GM12865 (cell line): Measurements from ENCODE around the gene SURF1.
"Not testable (repeated sequence)": the region's sequence is repeated elsewhere in the genome, so short reads cannot be mapped to it uniquely, and the experiment has no call there.

Source experiments
- DNase-seq: peaks from one replicate; pipeline ENCODE4 v3.0.0; 2010; ENCODE audit warnings: low read depth
- H3K4me3 ChIP-seq: 2 replicates; pipeline ENCODE4 v1.5.1; 2011; ENCODE audit warnings: mild to moderate bottlenecking, low read depth, low read length, control low read depth
- CTCF ChIP-seq: IDR thresholded peaks from 2 replicates; pipeline ENCODE4 v1.5.1; 2011; ENCODE audit warnings: low read length, control low read depth, low read depth, inconsistent platforms; ENCODE audit not compliant: insufficient read depth; ENCODE audit errors: missing control alignments

SURF1 gene

GRCh38 chr9:133400292-133400691, 44.0 kb upstream of the SURF1 start:
- no peak for DNase-seq
- TF ChIP-seq CTCF: no peak
- H3K4me3 ChIP-seq: no peak overlapping the region

GRCh38 chr9:133397895-133398294, 41.6 kb upstream of the SURF1 start:
- H3K4me3 ChIP-seq: no peak overlapping the region
- no peak for DNase-seq
- TF ChIP-seq CTCF: no peak

GRCh38 chr9:133397370-133397769, 41.1 kb upstream of the SURF1 start:
- H3K4me3 ChIP-seq: no peak overlapping the region
- DNase-seq: no peak
- no peak for TF ChIP-seq CTCF

DNA sequence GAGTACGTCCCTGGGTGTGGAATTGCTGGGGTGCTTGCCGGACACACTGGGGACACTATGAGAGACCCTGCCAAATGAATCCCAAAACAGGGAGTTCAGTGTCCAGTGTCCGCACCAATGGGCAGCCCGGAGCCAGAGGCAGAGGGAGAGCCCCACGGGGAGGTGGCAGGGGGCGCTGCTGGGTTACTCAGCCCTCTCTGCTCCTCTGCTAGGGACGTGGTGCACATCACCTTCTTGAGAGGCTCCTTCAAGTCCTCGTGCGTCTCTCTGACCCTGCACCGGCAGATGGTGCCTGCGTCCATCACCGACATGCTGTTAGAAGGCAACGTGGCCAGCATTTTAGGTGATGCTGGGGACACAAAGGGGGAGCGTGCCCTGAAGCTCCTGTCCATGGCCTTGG, 40.7 kb upstream of the SURF1 start:
- TF ChIP-seq CTCF: no peak
- DNase-seq: no peak
- H3K4me3 ChIP-seq: no peak overlapping the region

GRCh38 chr9:133394687-133395271, 38.5 kb upstream of the SURF1 start:
- DNase-seq: no peak
- H3K4me3 ChIP-seq: no peak overlapping the region
- TF ChIP-seq CTCF: no peak

GRCh38 chr9:133393399-133393798, 37.1 kb upstream of the SURF1 start:
- no peak for TF ChIP-seq CTCF
- DNase-seq: no peak
- no peak overlapping the region for H3K4me3 ChIP-seq

DNA sequence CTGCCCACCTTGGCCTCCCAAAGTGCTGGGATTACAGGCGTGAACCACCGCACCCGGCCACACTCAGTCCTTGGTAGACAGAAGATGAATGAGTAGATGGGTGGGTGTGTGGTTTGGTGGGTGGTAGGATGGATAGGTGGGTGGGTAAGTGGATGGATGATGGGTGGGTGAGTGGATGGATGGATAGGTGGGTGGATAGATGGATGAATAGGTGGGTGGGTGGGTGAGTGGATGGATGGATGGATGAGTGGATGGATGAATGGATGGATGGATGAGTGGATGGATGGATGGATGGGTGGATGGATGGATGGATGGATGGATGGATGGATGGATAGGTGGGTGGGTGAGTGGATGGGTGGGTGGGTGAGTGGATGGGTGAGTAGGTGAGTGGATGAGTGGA, 36.0 kb upstream of the SURF1 start:
- not testable (repeated sequence) for DNase-seq, H3K4me3 ChIP-seq

GRCh38 chr9:133391449-133391848, 35.2 kb upstream of the SURF1 start:
- H3K4me3 ChIP-seq, DNase-seq: not testable (repeated sequence)
